ENCODE measurements around the gene TMEM100. TPM values are rescaled to one million over a fixed set of nuclear protein-coding genes. Genes with fewer than 3 reads are reported as not detected.

The TMEM100 gene
- polyA plus RNA-seq, 4 donors = 0.45 to 24.0 (median 6.0) TPM

DNA sequence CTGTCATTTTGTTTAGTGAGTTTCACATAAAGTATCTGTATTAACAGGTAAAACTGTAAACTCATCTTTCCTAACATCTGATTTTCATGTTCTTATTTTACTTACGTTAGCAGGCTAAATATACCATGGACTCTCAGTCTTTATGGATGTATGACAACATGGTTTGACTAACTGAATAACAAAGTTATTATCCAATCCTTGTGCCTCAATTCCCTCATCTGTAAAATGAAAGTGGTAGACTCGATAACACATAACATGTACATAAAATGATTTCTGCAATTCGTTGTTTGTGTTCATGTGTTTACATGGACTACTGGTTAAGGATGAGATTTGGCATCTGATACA is 18.7 kb upstream of the TMEM100 start:
- DNase-seq = no peak
- 73 to 82% (median 80%) methylated on average over 3 of the region's 3 CpGs for WGBS, 3 donors
- no peak overlapping the region for H3K27ac ChIP-seq (ENCODE audit: low read depth in 1 of 3, low read length in 2 of 3)
- no peak for FAIRE-seq
- H3K4me3 ChIP-seq (ENCODE audit: low read depth in 1 of 3, low read length in 3 of 3) = no peak overlapping the region
- H3K36me3 ChIP-seq (ENCODE audit: control insufficient read depth in 3 of 3, insufficient read depth in 2 of 3, low read depth in 1 of 3, low read length in 3 of 3) = no peaks in the 10 kb centered on the region
- peaks cover 0 to 4% (median 2%) of the 10 kb centered on the region in 3 donors for H3K27me3 ChIP-seq (ENCODE audit: control insufficient read depth in 3 of 3, insufficient read depth in 3 of 3, low read length in 3 of 3)
- H3K9me3 ChIP-seq (ENCODE audit: control insufficient read depth in 2 of 2, insufficient read depth in 1 of 2, low read depth in 1 of 2, low read length in 1 of 2) = no peaks in the 10 kb centered on the region
- H3K4me1 ChIP-seq (ENCODE audit: control insufficient read depth in 3 of 3, insufficient read depth in 2 of 3, low read depth in 1 of 3, low read length in 2 of 3) = no peaks in the 10 kb centered on the region

DNA sequence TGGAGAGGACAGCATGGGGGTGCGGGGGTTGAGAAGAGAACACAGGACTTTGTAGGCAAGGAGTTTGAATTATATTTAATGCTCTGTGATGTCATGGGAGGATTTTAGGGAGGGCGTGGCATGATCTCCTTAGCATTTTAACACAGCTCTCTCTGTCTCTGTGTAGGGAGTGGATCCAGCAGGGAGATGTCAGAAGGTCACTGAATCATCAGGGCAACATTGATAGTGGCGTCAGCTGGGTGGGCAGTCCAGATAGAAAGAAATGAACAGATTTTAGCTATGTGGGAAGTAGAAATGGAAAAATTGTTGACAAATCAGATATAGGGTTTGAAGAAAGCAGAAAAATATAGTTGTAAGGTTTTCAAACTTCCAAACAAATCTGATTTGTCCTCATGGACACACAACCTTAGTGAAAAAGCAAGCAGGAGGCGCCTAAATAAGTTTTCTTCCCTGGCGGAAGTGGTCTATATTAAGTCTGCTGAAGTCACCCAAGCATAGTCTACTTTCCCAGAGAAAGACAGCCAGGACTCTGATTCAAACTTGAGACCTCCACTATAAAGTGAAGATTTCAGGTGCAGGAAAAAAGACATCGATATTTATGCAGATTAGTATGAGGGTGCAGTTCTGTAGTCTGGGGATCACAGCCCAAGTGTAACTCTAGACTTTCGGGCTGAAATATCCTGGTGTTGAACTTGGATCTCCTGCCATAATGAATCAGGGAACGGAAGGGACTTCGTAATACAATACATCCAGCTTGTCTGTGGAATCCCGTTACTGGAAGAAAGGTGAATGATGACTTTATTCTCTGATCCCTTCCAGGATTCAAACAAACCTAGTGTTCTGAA is 18.1 kb upstream of the TMEM100 start:
- no peaks in the 10 kb centered on the region for H3K36me3 ChIP-seq (ENCODE audit: control insufficient read depth in 3 of 3, insufficient read depth in 2 of 3, low read depth in 1 of 3, low read length in 3 of 3)
- H3K27ac ChIP-seq (ENCODE audit: low read depth in 1 of 3, low read length in 2 of 3) = no peak overlapping the region
- no peaks in the 10 kb centered on the region for H3K9me3 ChIP-seq (ENCODE audit: control insufficient read depth in 2 of 2, insufficient read depth in 1 of 2, low read depth in 1 of 2, low read length in 1 of 2)
- WGBS, 3 donors = 83 to 85% (median 84%) methylated on average over 10 of the region's 10 CpGs
- H3K4me1 ChIP-seq (ENCODE audit: control insufficient read depth in 3 of 3, insufficient read depth in 2 of 3, low read depth in 1 of 3, low read length in 2 of 3) = no peaks in the 10 kb centered on the region
- H3K4me3 ChIP-seq (ENCODE audit: low read depth in 1 of 3, low read length in 3 of 3) = no peak overlapping the region
- no peak for DNase-seq
- no peak for FAIRE-seq
- peaks cover 0 to 4% (median 2%) of the 10 kb centered on the region in 3 donors for H3K27me3 ChIP-seq (ENCODE audit: control insufficient read depth in 3 of 3, insufficient read depth in 3 of 3, low read length in 3 of 3)

DNA sequence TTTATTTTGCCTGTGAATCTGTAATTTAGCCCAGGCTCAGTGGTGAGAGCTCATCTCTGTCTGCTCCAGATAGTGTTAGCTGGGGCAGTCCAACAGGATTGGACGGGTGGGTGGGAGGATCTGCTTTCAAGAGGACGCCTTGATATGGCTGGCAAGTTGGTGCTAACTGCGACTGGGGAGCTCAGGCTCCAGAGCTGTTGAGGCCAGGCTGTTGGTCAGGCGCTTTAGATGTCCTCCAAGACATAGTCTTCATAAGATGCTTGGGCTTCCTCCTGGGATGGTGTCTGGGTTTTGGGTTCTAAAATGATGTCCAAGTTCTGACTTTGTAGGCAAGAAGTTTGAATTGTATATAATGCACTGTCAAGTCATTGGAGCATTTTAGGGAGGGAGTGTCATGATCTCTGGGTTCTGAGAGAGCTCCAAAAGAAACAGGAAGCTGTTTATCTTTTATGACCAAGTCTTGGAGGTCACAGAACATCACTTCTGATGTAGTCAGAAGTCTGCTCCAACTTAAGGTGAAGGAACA is 15.4 kb upstream of the TMEM100 start:
- Histone ChIP-seq H3K27ac (ENCODE audit: low read depth in 1 of 3, low read length in 2 of 3) (no peak overlapping the region), H3K27me3 (ENCODE audit: control insufficient read depth in 3 of 3, insufficient read depth in 3 of 3, low read length in 3 of 3) (peaks cover 0 to 4% (median 2%) of the 10 kb centered on the region in 3 donors), H3K4me3 (ENCODE audit: low read depth in 1 of 3, low read length in 3 of 3) (no peak overlapping the region), H3K36me3 (ENCODE audit: control insufficient read depth in 3 of 3, insufficient read depth in 2 of 3, low read depth in 1 of 3, low read length in 3 of 3) (no peaks in the 10 kb centered on the region), H3K4me1 (ENCODE audit: control insufficient read depth in 3 of 3, insufficient read depth in 2 of 3, low read depth in 1 of 3, low read length in 2 of 3) (no peaks in the 10 kb centered on the region), H3K9me3 (ENCODE audit: control insufficient read depth in 2 of 2, insufficient read depth in 1 of 2, low read depth in 1 of 2, low read length in 1 of 2) (no peaks in the 10 kb centered on the region)
- WGBS, 3 donors = 70 to 82% (median 78%) methylated on average over 4 of the region's 4 CpGs
- FAIRE-seq (no peak), DNase-seq (no peak)

DNA sequence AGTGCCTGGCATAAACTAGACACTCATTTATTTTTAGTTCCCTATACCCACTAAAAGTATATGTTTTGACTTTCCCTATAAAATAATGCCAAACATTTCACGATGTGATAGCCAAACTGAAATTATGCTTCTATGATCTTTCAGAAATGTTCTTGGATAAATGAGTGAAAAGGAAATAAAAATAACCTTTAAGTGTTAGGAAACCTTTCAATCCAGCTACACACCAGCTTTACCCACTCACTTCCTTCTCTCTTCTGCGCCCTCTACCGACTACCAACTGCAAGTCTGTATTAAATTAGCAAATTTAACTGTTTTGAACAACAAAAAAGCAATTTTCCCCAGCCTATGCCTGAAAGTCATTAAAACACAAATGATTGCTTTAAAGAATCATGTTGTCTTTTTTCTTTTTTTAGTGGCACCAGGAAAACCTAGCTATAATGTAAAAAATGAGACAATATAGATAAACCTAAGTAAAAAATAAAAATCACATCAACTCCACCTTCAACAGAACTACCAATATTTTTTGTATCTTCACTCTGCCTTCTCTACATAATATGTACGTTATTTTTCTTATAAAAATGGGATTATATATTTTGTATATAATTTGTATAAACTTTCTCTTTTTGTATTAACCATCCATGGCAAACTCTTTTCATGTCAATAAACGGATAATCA is 13.2 kb upstream of the TMEM100 start:
- peaks cover 0 to 4% (median 2%) of the 10 kb centered on the region in 3 donors for H3K27me3 ChIP-seq (ENCODE audit: control insufficient read depth in 3 of 3, insufficient read depth in 3 of 3, low read length in 3 of 3)
- no peaks in the 10 kb centered on the region for H3K36me3 ChIP-seq (ENCODE audit: control insufficient read depth in 3 of 3, insufficient read depth in 2 of 3, low read depth in 1 of 3, low read length in 3 of 3)
- H3K27ac ChIP-seq (ENCODE audit: low read depth in 1 of 3, low read length in 2 of 3) = no peak overlapping the region
- FAIRE-seq = peak; percentile 53
- no peaks in the 10 kb centered on the region for H3K4me1 ChIP-seq (ENCODE audit: control insufficient read depth in 3 of 3, insufficient read depth in 2 of 3, low read depth in 1 of 3, low read length in 2 of 3)
- no peak overlapping the region for H3K4me3 ChIP-seq (ENCODE audit: low read depth in 1 of 3, low read length in 3 of 3)
- peak; percentile 26 to 39 for DNase-seq
- no peaks in the 10 kb centered on the region for H3K9me3 ChIP-seq (ENCODE audit: control insufficient read depth in 2 of 2, insufficient read depth in 1 of 2, low read depth in 1 of 2, low read length in 1 of 2)
- 31 to 36% (median 36%) methylated on average over 5 of the region's 5 CpGs for WGBS, 3 donors

DNA sequence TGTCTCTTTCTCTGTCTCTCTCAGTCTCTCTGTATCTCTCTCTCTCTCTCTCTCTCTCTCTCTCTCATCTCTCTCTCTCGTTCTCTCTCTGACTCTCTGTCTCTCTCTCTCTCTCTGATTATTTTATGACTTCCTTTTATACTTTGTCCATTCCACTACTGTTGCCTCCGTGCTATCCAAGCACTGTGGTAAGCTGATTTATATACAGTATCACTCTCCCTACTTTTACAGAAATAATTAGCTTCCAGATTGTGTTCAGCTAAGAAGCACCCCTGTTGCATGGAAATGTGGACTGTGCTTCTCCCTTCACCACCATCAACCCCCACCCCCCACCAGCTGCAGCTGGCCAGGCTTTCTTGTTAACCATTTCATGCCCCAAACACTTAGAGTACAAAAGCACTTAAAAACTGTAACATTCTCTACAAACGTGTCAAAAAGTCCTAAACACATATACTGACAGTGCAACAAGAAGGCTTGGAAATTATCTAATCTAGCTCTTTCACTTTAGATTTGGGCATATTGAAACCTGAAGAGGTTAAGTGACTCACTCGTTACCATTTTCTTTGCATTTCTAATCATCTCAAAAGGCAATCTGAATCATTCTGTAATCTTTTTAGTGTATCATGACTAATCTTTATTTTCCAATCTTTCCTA is 11.6 kb upstream of the TMEM100 start:
- DNase-seq (no peak), FAIRE-seq (no peak)
- no peaks in the 10 kb centered on the region for H3K36me3 ChIP-seq (ENCODE audit: control insufficient read depth in 3 of 3, insufficient read depth in 2 of 3, low read depth in 1 of 3, low read length in 3 of 3)
- H3K27ac ChIP-seq (ENCODE audit: low read depth in 1 of 3, low read length in 2 of 3) = no peak overlapping the region
- no peak overlapping the region for H3K4me3 ChIP-seq (ENCODE audit: low read depth in 1 of 3, low read length in 3 of 3)
- no peaks in the 10 kb centered on the region for H3K4me1 ChIP-seq (ENCODE audit: control insufficient read depth in 3 of 3, insufficient read depth in 2 of 3, low read depth in 1 of 3, low read length in 2 of 3)
- H3K9me3 ChIP-seq (ENCODE audit: control insufficient read depth in 2 of 2, insufficient read depth in 1 of 2, low read depth in 1 of 2, low read length in 1 of 2) = no peaks in the 10 kb centered on the region
- peaks cover 0 to 4% (median 0%) of the 10 kb centered on the region in 3 donors for H3K27me3 ChIP-seq (ENCODE audit: control insufficient read depth in 3 of 3, insufficient read depth in 3 of 3, low read length in 3 of 3)
- WGBS, 3 donors = 11 to 30% (median 21%) methylated on average over 4 of the region's 4 CpGs

DNA sequence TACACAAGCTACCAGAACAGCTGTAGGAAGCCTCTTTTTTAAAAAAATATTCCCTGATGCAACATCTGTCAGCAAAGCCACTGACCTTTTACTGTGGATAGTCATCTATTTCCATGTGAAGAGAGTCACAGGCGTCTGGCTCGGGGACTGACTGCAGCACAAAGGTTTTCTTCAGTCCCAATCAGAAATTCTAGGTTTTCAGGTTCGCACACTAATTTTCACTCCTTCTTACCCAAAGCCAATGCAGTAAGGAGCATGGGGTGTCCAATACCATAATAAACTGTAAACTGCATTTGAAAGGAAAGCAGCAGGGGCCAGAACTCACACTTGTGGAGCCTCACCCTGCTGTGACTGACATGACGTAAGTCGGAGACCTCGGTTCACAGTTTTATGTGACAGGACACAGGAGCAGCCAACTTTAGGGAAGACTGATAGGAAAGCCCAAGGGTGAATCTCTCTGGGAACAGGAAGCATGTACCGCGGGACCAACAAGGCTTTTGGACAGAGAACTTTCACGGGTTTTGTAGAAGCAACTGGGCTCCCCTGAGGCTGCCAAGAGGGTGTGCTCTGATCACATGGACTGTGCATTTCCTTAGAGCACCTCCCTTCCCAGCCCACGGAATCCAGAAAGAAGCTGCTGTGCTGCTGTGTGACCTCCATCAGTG is 9.1 kb upstream of the TMEM100 start:
- WGBS, 3 donors = 29 to 42% (median 32%) methylated on average over 10 of the region's 10 CpGs
- H3K27me3 ChIP-seq (ENCODE audit: control insufficient read depth in 3 of 3, insufficient read depth in 3 of 3, low read length in 3 of 3) = peaks cover 0 to 2% (median 0%) of the 10 kb centered on the region in 3 donors
- DNase-seq (peak; percentile 10 to 21), FAIRE-seq (no peak)
- H3K4me1 ChIP-seq (ENCODE audit: control insufficient read depth in 3 of 3, insufficient read depth in 2 of 3, low read depth in 1 of 3, low read length in 2 of 3) = no peaks in the 10 kb centered on the region
- no peaks in the 10 kb centered on the region for H3K9me3 ChIP-seq (ENCODE audit: control insufficient read depth in 2 of 2, insufficient read depth in 1 of 2, low read depth in 1 of 2, low read length in 1 of 2)
- H3K4me3 ChIP-seq (ENCODE audit: low read depth in 1 of 3, low read length in 3 of 3) = no peak overlapping the region
- H3K27ac ChIP-seq (ENCODE audit: low read depth in 1 of 3, low read length in 2 of 3) = peak overlapping the region in 2 of 3 donors; percentile 33 to 75
- H3K36me3 ChIP-seq (ENCODE audit: control insufficient read depth in 3 of 3, insufficient read depth in 2 of 3, low read depth in 1 of 3, low read length in 3 of 3) = no peaks in the 10 kb centered on the region

DNA sequence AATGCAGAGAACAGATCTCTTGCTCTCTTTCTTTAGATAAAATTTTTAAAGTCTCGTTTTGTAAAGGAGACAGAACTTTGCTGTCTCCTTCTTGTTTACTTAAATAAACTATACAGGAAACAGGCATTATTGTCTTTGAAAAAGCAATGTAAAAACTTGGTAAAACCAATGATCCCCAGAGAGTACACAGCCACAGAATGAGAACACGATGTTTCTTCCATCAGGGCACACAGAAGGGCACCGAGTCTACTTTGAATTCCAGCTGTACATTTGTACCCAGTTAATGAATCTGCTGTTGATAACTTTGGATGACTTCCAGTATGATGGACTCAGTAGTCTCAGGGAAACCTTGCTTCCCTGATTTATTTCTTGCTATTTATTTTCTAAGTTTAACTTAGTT is 8.1 kb upstream of the TMEM100 start:
- Histone ChIP-seq H3K9me3 (ENCODE audit: control insufficient read depth in 2 of 2, insufficient read depth in 1 of 2, low read depth in 1 of 2, low read length in 1 of 2) (no peaks in the 10 kb centered on the region), H3K4me1 (ENCODE audit: control insufficient read depth in 3 of 3, insufficient read depth in 2 of 3, low read depth in 1 of 3, low read length in 2 of 3) (no peaks in the 10 kb centered on the region), H3K27ac (ENCODE audit: low read depth in 1 of 3, low read length in 2 of 3) (peak overlapping the region in 1 of 3 donors; percentile 17), H3K36me3 (ENCODE audit: control insufficient read depth in 3 of 3, insufficient read depth in 2 of 3, low read depth in 1 of 3, low read length in 3 of 3) (no peaks in the 10 kb centered on the region), H3K4me3 (ENCODE audit: low read depth in 1 of 3, low read length in 3 of 3) (no peak overlapping the region), H3K27me3 (ENCODE audit: control insufficient read depth in 3 of 3, insufficient read depth in 3 of 3, low read length in 3 of 3) (peaks cover 0 to 2% (median 0%) of the 10 kb centered on the region in 3 donors)
- FAIRE-seq (no peak), DNase-seq (no peak)
- 19 to 37% (median 22%) methylated on average over 3 of the region's 3 CpGs for WGBS, 3 donors

DNA sequence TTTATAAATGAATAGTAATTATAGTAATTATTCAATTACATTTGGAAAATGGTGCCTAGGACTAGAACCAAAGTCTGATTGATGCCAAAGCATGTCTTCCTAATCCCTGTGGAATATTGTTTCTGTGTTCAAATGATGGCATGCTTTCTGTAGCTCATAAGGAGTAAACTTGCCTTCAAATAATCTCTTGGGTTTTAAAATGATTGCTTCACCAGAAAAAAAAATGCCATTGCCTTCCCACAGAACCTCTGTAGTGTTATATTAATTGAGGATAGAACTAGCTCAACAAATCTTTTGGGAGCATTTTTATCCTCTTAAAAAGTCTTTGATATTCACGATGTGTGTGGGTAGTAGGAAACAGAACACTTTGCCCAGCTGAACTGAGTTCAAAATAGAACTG is 7.7 kb upstream of the TMEM100 start:
- H3K27ac ChIP-seq (ENCODE audit: low read depth in 1 of 3, low read length in 2 of 3) = no peak overlapping the region
- H3K9me3 ChIP-seq (ENCODE audit: control insufficient read depth in 2 of 2, insufficient read depth in 1 of 2, low read depth in 1 of 2, low read length in 1 of 2) = no peaks in the 10 kb centered on the region
- no peaks in the 10 kb centered on the region for H3K36me3 ChIP-seq (ENCODE audit: control insufficient read depth in 3 of 3, insufficient read depth in 2 of 3, low read depth in 1 of 3, low read length in 3 of 3)
- no peak for DNase-seq
- H3K4me3 ChIP-seq (ENCODE audit: low read depth in 1 of 3, low read length in 3 of 3) = no peak overlapping the region
- whole genome bisulfite sequencing, 3 donors = 26 to 29% (median 28%) methylated on average over 1 of the region's 1 CpG
- H3K4me1 ChIP-seq (ENCODE audit: control insufficient read depth in 3 of 3, insufficient read depth in 2 of 3, low read depth in 1 of 3, low read length in 2 of 3) = no peaks in the 10 kb centered on the region
- no peak for FAIRE-seq
- peaks cover 0 to 2% (median 0%) of the 10 kb centered on the region in 3 donors for H3K27me3 ChIP-seq (ENCODE audit: control insufficient read depth in 3 of 3, insufficient read depth in 3 of 3, low read length in 3 of 3)
